ENCODE measurements around the gene TMEM117.

GRCh38 chr12:43903686-43904085, 67.8 kb downstream of the TMEM117 start:
- TF ChIP-seq, protein P1, sequence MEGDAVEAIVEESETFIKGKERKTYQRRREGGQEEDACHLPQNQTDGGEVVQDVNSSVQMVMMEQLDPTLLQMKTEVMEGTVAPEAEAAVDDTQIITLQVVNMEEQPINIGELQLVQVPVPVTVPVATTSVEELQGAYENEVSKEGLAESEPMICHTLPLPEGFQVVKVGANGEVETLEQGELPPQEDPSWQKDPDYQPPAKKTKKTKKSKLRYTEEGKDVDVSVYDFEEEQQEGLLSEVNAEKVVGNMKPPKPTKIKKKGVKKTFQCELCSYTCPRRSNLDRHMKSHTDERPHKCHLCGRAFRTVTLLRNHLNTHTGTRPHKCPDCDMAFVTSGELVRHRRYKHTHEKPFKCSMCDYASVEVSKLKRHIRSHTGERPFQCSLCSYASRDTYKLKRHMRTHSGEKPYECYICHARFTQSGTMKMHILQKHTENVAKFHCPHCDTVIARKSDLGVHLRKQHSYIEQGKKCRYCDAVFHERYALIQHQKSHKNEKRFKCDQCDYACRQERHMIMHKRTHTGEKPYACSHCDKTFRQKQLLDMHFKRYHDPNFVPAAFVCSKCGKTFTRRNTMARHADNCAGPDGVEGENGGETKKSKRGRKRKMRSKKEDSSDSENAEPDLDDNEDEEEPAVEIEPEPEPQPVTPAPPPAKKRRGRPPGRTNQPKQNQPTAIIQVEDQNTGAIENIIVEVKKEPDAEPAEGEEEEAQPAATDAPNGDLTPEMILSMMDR (IDR thresholded peaks at IDR 0.05): no peak
- TF ChIP-seq POLR2AphosphoS5 (IDR thresholded peaks at IDR 0.05) (no peak), POLR2A (IDR thresholded peaks at IDR 0.05) (no peak), EP300 (IDR thresholded peaks at IDR 0.05) (no peak)
